Effector CD4-positive, alpha-beta T cell (primary cell): ENCODE measurements around the gene AKT1.
"Not testable (repeated sequence)": the region's sequence is repeated elsewhere in the genome, so short reads cannot be mapped to it uniquely, and the experiment has no call there.

ENCODE experiments used
- DNase-seq: peaks from one replicate; pipeline ENCODE4 v3.0.0-alpha.2; 2020

Gene AKT1

GRCh38 chr14:104751539-104752422, 43.8 kb downstream of the AKT1 start:
- DNase-seq, result no peak

GRCh38 chr14:104750753-104751057, 44.8 kb downstream of the AKT1 start:
- DNase-seq, result not testable (repeated sequence)

GRCh38 chr14:104750056-104750752, 45.3 kb downstream of the AKT1 start:
- no peak for DNase-seq

- DNase-seq, result no peak
These were observed 46.4 kb downstream of the AKT1 start for GRCh38 chr14:104749111-104749649.

GRCh38 chr14:104747876-104748275, 47.7 kb downstream of the AKT1 start:
- DNase-seq, result no peak

GRCh38 chr14:104746934-104747481, 48.5 kb downstream of the AKT1 start:
- no peak for DNase-seq

GRCh38 chr14:104746071-104746545, 49.4 kb downstream of the AKT1 start:
- no peak for DNase-seq

GRCh38 chr14:104745431-104745830, 50.1 kb downstream of the AKT1 start:
- no peak for DNase-seq

GRCh38 chr14:104744484-104744883, 51.1 kb downstream of the AKT1 start:
- DNase-seq, result no peak

- DNase-seq, result no peak
These were observed 51.8 kb downstream of the AKT1 start for GRCh38 chr14:104743461-104744380.

GRCh38 chr14:104742586-104743455, 52.7 kb downstream of the AKT1 start:
- no peak for DNase-seq

GRCh38 chr14:104741803-104742251, 53.7 kb downstream of the AKT1 start:
- no peak for DNase-seq

- no peak for DNase-seq
These were observed 54.3 kb downstream of the AKT1 start for GRCh38 chr14:104741108-104741802.

- no peak for DNase-seq
These were observed 55.7 kb downstream of the AKT1 start for GRCh38 chr14:104739546-104740516.

- no peak for DNase-seq
These were observed 56.5 kb downstream of the AKT1 start for GRCh38 chr14:104739026-104739425.

GRCh38 chr14:104738375-104739019, 57.1 kb downstream of the AKT1 start:
- DNase-seq, result no peak

- DNase-seq, result no peak
These were observed 59.5 kb downstream of the AKT1 start for GRCh38 chr14:104735830-104736642.
